ENCODE data around the gene LAMA1.

- no peak for TF ChIP-seq EZH2 (IDR thresholded peaks at IDR 0.05; ENCODE audit: borderline replicate concordance, low read depth, low read length, poor library complexity, severe bottlenecking)
- TF ChIP-seq CTCF (conservative IDR thresholded peaks at IDR 0.05; ENCODE audit: low read depth, low read length) = no peak
Observed at GRCh38 chr18:6980363-6980762, 137.2 kb downstream of the LAMA1 start.
